Measurements from ENCODE around the gene PRL. TPM values are rescaled to one million over a fixed set of nuclear protein-coding genes. Genes with fewer than 3 reads are reported as not detected.

The PRL gene
- total RNA-seq, 3 donors from 2014 or later: 0.29 TPM; not detected in 2

DNA sequence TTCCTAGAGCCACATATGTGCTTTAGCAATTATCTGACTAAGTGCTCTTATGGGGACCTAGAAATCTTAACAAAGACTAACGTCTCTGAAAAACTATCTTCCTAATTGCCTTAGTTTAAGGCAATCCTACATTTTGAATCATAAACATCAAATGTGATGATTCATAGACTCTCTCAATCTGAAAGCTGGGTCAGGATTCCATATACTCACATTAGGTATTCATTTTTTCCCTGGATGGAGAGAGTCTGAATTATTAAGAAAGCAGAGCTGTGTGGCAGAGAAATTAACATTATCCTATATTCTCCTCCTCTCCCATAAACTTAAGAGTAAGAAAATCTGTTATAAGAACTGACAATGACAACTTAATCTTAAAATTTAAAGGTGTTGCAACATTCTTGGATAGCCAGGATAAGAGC, 1.6 kb upstream of the PRL start:
- H3K27me3 ChIP-seq: no peaks in the 10 kb centered on the region
- no peaks in the 10 kb centered on the region for H3K4me1 ChIP-seq
- DNase-seq (ENCODE audit: low spot score in 2 of 2): no peak
- H3K36me3 ChIP-seq: no peaks in the 10 kb centered on the region
- no peak overlapping the region for H3K27ac ChIP-seq
- H3K4me3 ChIP-seq: no peak overlapping the region
- TF ChIP-seq POLR2AphosphoS5 (IDR thresholded peaks at IDR 0.05) (no peak), POLR2A (IDR thresholded peaks at IDR 0.05) (no peak)
- TF ChIP-seq, protein P1, sequence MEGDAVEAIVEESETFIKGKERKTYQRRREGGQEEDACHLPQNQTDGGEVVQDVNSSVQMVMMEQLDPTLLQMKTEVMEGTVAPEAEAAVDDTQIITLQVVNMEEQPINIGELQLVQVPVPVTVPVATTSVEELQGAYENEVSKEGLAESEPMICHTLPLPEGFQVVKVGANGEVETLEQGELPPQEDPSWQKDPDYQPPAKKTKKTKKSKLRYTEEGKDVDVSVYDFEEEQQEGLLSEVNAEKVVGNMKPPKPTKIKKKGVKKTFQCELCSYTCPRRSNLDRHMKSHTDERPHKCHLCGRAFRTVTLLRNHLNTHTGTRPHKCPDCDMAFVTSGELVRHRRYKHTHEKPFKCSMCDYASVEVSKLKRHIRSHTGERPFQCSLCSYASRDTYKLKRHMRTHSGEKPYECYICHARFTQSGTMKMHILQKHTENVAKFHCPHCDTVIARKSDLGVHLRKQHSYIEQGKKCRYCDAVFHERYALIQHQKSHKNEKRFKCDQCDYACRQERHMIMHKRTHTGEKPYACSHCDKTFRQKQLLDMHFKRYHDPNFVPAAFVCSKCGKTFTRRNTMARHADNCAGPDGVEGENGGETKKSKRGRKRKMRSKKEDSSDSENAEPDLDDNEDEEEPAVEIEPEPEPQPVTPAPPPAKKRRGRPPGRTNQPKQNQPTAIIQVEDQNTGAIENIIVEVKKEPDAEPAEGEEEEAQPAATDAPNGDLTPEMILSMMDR (IDR thresholded peaks at IDR 0.05): no peak
- intact Hi-C loops (cut with DNase I; ENCODE audit: low total_unique reads): no loop called here
- H3K9me3 ChIP-seq: no peaks in the 10 kb centered on the region

DNA sequence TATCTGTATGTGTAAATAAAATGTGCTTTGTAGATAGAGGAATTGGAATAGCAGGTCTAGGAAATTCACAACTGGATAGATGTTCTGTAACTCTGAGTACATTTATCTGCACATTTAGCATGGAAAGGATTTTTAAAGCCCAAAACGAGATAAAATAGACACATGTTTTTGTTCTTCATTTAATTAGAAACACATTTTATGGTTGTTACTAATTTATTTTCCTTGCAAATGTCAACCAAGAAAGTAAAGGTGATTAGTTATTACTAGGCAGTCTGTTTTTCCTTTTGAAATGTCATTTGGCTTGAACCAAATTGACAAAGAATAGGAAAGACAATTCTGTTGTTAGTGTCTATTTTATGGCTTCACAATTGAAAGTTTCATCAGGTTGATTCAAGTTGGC, 769 bp downstream of the PRL start:
- intact Hi-C loops (cut with DNase I; ENCODE audit: low total_unique reads): no loop called here
- Histone ChIP-seq H3K27ac (no peak overlapping the region), H3K4me3 (no peak overlapping the region), H3K4me1 (no peaks in the 10 kb centered on the region), H3K27me3 (no peaks in the 10 kb centered on the region), H3K9me3 (no peaks in the 10 kb centered on the region), H3K36me3 (no peaks in the 10 kb centered on the region)
- DNase-seq (ENCODE audit: low spot score in 2 of 2): no peak
- TF ChIP-seq, protein P1 (IDR thresholded peaks at IDR 0.05): no peak
- TF ChIP-seq POLR2A (IDR thresholded peaks at IDR 0.05) (no peak), POLR2AphosphoS5 (IDR thresholded peaks at IDR 0.05) (no peak)

GRCh38 chr6:22295145-22295544, 1.7 kb downstream of the PRL start:
- intact Hi-C loops (cut with DNase I; ENCODE audit: low total_unique reads): no loop called here
- Histone ChIP-seq H3K27ac (no peak overlapping the region), H3K9me3 (no peaks in the 10 kb centered on the region)

GRCh38 chr6:22294301-22294700, 2.5 kb downstream of the PRL start:
- Histone ChIP-seq H3K4me1 (no peaks in the 10 kb centered on the region), H3K27me3 (no peaks in the 10 kb centered on the region), H3K4me3 (no peak overlapping the region), H3K9me3 (no peaks in the 10 kb centered on the region), H3K36me3 (no peaks in the 10 kb centered on the region), H3K27ac (no peak overlapping the region)
- TF ChIP-seq, protein P1 (IDR thresholded peaks at IDR 0.05): no peak
- DNase-seq (ENCODE audit: low spot score in 2 of 2): no peak
- intact Hi-C loops (cut with DNase I; ENCODE audit: low total_unique reads): no loop called here

More at GRCh38 chr6:22295145-22295544, 1.7 kb downstream of the PRL start:
- TF ChIP-seq POLR2A (IDR thresholded peaks at IDR 0.05) (no peak), POLR2AphosphoS5 (IDR thresholded peaks at IDR 0.05) (no peak)
- TF ChIP-seq, protein P1 (IDR thresholded peaks at IDR 0.05): no peak
- Histone ChIP-seq H3K4me3 (no peak overlapping the region), H3K4me1 (no peaks in the 10 kb centered on the region), H3K27me3 (no peaks in the 10 kb centered on the region), H3K36me3 (no peaks in the 10 kb centered on the region)
- DNase-seq (ENCODE audit: low spot score in 2 of 2): no peak

DNA sequence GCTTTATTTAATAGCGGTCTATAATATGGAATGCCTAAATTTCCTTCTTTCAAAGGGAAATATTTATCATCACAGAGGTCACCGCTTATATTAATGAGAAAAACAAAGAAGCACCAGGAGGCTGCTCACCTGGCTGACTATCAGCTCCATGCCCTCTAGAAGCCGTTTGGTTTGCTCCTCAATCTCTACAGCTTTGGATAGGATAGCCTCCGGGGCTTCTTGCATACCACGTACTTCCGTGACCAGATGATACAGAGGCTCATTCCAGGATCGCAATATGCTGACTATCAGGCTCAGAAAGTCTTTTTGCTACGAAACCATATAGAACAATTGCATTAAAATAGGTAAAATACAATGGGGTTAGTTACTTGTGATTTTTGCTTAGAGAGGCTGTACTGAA, 6.8 kb downstream of the PRL start:
- no peaks in the 10 kb centered on the region for H3K4me1 ChIP-seq
- H3K27me3 ChIP-seq: no peaks in the 10 kb centered on the region
- no peak overlapping the region for H3K4me3 ChIP-seq
- intact Hi-C loops (cut with DNase I; ENCODE audit: low total_unique reads): no loop called here
- no peak for TF ChIP-seq POLR2AphosphoS5 (IDR thresholded peaks at IDR 0.05)
- TF ChIP-seq POLR2A (IDR thresholded peaks at IDR 0.05): no peak
- TF ChIP-seq, protein P1 (IDR thresholded peaks at IDR 0.05): no peak
- DNase-seq (ENCODE audit: low spot score in 2 of 2): no peak
- H3K9me3 ChIP-seq: no peaks in the 10 kb centered on the region
- no peak overlapping the region for H3K27ac ChIP-seq
- no peaks in the 10 kb centered on the region for H3K36me3 ChIP-seq
